ENCODE measurements around the gene HS3ST3A1. TPM values are rescaled to one million over a fixed set of nuclear protein-coding genes. Genes with fewer than 3 reads are reported as not detected.

HS3ST3A1 gene
- total RNA-seq, 1 experiment from 2014 or later: 3.4 TPM

DNA sequence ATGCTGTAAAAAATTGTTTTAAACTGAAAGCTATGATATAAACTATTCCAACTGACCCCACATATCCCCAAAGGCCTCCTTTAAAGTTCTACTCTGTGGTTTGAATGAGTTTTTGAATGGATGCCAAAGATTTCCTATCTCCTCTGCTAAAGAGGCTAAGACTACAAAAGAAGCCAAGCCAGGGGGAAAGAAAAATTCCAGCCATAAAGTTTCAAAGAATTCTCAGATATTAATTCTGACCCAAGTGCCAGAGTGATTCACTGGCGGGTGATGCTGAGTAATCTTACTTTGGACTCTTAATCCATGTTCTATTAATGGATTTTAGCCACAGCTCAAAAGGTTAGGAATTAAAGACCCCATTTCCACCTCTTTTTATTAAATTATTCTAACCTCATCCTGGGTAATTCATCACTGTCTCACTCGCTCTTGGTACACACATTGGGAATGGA is 60.7 kb downstream of the HS3ST3A1 start:
- H2BK15ac ChIP-seq (ENCODE audit: low read depth, low read length): no peak overlapping the region
- H2BK120ac ChIP-seq (ENCODE audit: low read depth, low read length, poor library complexity, severe bottlenecking): no peak overlapping the region
- H3K9me3 ChIP-seq (ENCODE audit: control insufficient read depth, low read depth, low read length): no peaks in the 10 kb centered on the region
- no peak overlapping the region for H3K23ac ChIP-seq (ENCODE audit: insufficient read length, low read depth, low read length)
- H2BK20ac ChIP-seq (ENCODE audit: low read depth, low read length, poor library complexity, severe bottlenecking): no peak overlapping the region
- H3K4me1 ChIP-seq (ENCODE audit: insufficient read depth, low read length): no peaks in the 10 kb centered on the region
- no peak overlapping the region for H2BK12ac ChIP-seq (ENCODE audit: insufficient read length, low read depth, low read length)
- DNase-seq: no peak
- Mint-ChIP-seq H3K4me1 (peaks cover 0 to 2% of the 10 kb centered on the region in 2 experiments; a peak in 1 of 4 replicates), H3K27me3 (ENCODE audit: low read depth) (no peaks in the 10 kb centered on the region), H3K36me3 (ENCODE audit: insufficient read depth in 1 of 3, low read depth in 3 of 3) (peaks cover 0 to 19% (median 5%) of the 10 kb centered on the region in 3 experiments; a peak in 5 of 7 replicates), H3K27ac (no peak overlapping the region), H3K9me3 (no peaks in the 10 kb centered on the region; a peak in 1 of 5 replicates), H3K4me3 (no peak overlapping the region)
- H3T11ph ChIP-seq (ENCODE audit: low read length): no peak overlapping the region
- H2AK5ac ChIP-seq (ENCODE audit: insufficient read length, low read length): no peak overlapping the region
- H4K5ac ChIP-seq (ENCODE audit: insufficient read length, low read depth, low read length): no peak overlapping the region
- no peak overlapping the region for H4K91ac ChIP-seq (ENCODE audit: insufficient read length, low read depth, low read length)
- no peak overlapping the region for H3K27ac ChIP-seq (ENCODE audit: insufficient read length, low read depth, low read length)
- no peaks in the 10 kb centered on the region for H3K27me3 ChIP-seq (ENCODE audit: insufficient read depth, low read length)
- H3K23me2 ChIP-seq (ENCODE audit: insufficient read length, low read depth, low read length, poor library complexity, severe bottlenecking): no peaks in the 10 kb centered on the region
- H2AFZ ChIP-seq (ENCODE audit: low read length): no peak overlapping the region
- no peaks in the 10 kb centered on the region for H3K79me2 ChIP-seq (ENCODE audit: insufficient read depth, low read length)
- no peak overlapping the region for H3K4ac ChIP-seq (ENCODE audit: low read depth, low read length)
- H3K18ac ChIP-seq (ENCODE audit: insufficient read length, low read depth, low read length): no peak overlapping the region
- WGBS (ENCODE audit: extremely low coverage, insufficient read length, low lambda C conversion rate): no CpG with 5 or more reads among the region's 2 CpGs
- no peak overlapping the region for H4K8ac ChIP-seq (replicated peaks; ENCODE audit: insufficient read length, low read depth, low read length)
- H2BK5ac ChIP-seq (ENCODE audit: insufficient read length, low read length): no peak overlapping the region
- H3K9ac ChIP-seq (ENCODE audit: extremely low read depth, insufficient read length, low read length): no peak overlapping the region
- no peaks in the 10 kb centered on the region for H4K20me1 ChIP-seq (ENCODE audit: control insufficient read depth, insufficient read depth, insufficient read length)
- TF ChIP-seq, protein P1, sequence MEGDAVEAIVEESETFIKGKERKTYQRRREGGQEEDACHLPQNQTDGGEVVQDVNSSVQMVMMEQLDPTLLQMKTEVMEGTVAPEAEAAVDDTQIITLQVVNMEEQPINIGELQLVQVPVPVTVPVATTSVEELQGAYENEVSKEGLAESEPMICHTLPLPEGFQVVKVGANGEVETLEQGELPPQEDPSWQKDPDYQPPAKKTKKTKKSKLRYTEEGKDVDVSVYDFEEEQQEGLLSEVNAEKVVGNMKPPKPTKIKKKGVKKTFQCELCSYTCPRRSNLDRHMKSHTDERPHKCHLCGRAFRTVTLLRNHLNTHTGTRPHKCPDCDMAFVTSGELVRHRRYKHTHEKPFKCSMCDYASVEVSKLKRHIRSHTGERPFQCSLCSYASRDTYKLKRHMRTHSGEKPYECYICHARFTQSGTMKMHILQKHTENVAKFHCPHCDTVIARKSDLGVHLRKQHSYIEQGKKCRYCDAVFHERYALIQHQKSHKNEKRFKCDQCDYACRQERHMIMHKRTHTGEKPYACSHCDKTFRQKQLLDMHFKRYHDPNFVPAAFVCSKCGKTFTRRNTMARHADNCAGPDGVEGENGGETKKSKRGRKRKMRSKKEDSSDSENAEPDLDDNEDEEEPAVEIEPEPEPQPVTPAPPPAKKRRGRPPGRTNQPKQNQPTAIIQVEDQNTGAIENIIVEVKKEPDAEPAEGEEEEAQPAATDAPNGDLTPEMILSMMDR (conservative IDR thresholded peaks at IDR 0.05): no peak
- no peak overlapping the region for H3K14ac ChIP-seq (ENCODE audit: insufficient read depth, low read length)
- no peak overlapping the region for H3K56ac ChIP-seq (ENCODE audit: insufficient read length, low read depth, low read length)
- no peak overlapping the region for H3K4me2 ChIP-seq (ENCODE audit: insufficient read depth, insufficient read length, low read length)
- H3K79me1 ChIP-seq (ENCODE audit: insufficient read depth, low read depth, low read length, poor library complexity, severe bottlenecking): no peaks in the 10 kb centered on the region
